Lower leg skin (tissue), 4 donors: ENCODE results near the gene GAB1. TPM values are rescaled to one million over a fixed set of nuclear protein-coding genes. Genes with fewer than 3 reads are reported as not detected.

Experiments
- DNase-seq, 2 donors: peaks; one replicate each; pipeline ENCODE4 v3.0.0-alpha.2; 2019; ENCODE audit warnings: low spot score in 2 of 2
- H3K4me3 ChIP-seq: fragments of 200-600 bp; sonication (generic); 2 replicates; pipeline ENCODE4 v1.5.1; 2017; ENCODE audit warnings: mild to moderate bottlenecking, low read depth; ENCODE audit not compliant: poor library complexity, severe bottlenecking
- POLR2A ChIP-seq, 2 donors: fragments of 450-650 bp; IDR thresholded peaks; one replicate each; pipeline ENCODE4 v1.6.1; 2016 to 2017; ENCODE audit warnings: antibody characterized with exemption in 2 of 2, mild to moderate bottlenecking in 1 of 2, moderate library complexity in 1 of 2
- WGBS, 2 donors: methylation state at CpG; one replicate each; pipeline ENCODE4 v1.1.5; 2018; 5-methylcytosine and 5-hydroxymethylcytosine counted together
- intact Hi-C: fragments of 100-400 bp; cut with DNase I; formaldehyde crosslinking; loops from one replicate; pipeline ENCODE4 v1.15.0; 2023; ENCODE audit warnings: low total_unique reads
- total RNA-seq, 4 donors: library from RNA; depleted of rRNA; stranded (reverse); fragments of >200 nt; gene quantifications; one replicate each; pipeline ENCODE4 v1.1.0, GENCODE V29; 2016
- TF ChIP-seq, protein P1 (sequence below), 3 donors: fragments of 450-650 bp; IDR thresholded peaks; one replicate each; pipeline ENCODE4 v1.5.1; 2016; ENCODE audit warnings: antibody characterized with exemption in 3 of 3, mild to moderate bottlenecking in 3 of 3, moderate library complexity in 2 of 3

The GAB1 gene
- 10 to 100 TPM; 25.7 to 42.9 (median 37.3) TPM for total RNA-seq

- WGBS, 2 donors: 0 to 1% methylated on average over 31 to 44 of the region's 81 CpGs
- intact Hi-C loops: no loop called here
- DNase-seq: peak; percentile 59 to 93
- no peak for TF ChIP-seq POLR2A (IDR thresholded peaks at IDR 0.05)
- TF ChIP-seq, protein P1, sequence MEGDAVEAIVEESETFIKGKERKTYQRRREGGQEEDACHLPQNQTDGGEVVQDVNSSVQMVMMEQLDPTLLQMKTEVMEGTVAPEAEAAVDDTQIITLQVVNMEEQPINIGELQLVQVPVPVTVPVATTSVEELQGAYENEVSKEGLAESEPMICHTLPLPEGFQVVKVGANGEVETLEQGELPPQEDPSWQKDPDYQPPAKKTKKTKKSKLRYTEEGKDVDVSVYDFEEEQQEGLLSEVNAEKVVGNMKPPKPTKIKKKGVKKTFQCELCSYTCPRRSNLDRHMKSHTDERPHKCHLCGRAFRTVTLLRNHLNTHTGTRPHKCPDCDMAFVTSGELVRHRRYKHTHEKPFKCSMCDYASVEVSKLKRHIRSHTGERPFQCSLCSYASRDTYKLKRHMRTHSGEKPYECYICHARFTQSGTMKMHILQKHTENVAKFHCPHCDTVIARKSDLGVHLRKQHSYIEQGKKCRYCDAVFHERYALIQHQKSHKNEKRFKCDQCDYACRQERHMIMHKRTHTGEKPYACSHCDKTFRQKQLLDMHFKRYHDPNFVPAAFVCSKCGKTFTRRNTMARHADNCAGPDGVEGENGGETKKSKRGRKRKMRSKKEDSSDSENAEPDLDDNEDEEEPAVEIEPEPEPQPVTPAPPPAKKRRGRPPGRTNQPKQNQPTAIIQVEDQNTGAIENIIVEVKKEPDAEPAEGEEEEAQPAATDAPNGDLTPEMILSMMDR (IDR thresholded peaks at IDR 0.05): no peak
- peak within 1 kb of the TSS; percentile 68 for H3K4me3 ChIP-seq
Measured at GRCh38 chr4:143336781-143337599, at the start of gene GAB1. GAB1 (plus strand) TSS chr4:143336876; CDS start chr4:143337189, 313 bp downstream.

GRCh38 chr4:143287572-143287923 is 49.1 kb upstream of the GAB1 start:
- no peak overlapping the region for H3K4me3 ChIP-seq
- no peak for DNase-seq
- WGBS, 2 donors: 55 to 58% methylated on average over 3 of the region's 3 CpGs
- intact Hi-C loops: no loop called here
- TF ChIP-seq, protein P1 (IDR thresholded peaks at IDR 0.05): no peak
- TF ChIP-seq POLR2A (IDR thresholded peaks at IDR 0.05): no peak

DNA sequence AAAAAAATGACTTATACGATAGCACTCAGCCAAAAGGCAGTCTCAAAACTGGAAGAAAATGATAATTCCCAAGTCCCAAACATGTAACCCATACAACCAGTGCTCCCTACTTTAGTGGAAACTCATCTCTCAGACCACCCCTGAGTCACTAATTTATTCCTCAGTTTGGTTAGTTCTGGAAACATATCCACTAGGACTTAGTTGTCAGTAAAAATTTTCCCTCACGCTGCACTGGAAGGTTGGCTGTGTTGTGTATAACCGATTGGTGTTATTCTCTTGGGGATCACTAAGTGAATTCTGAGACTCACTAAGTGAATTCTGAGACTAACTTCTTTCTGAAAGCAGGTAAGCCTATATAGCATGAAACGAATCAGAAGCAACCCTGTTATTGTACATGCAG is 48.5 kb upstream of the GAB1 start:
- no peak for DNase-seq
- intact Hi-C loops: no loop called here
- H3K4me3 ChIP-seq: no peak overlapping the region
- TF ChIP-seq POLR2A (IDR thresholded peaks at IDR 0.05): no peak
- TF ChIP-seq, protein P1 (IDR thresholded peaks at IDR 0.05): no peak
- 61 to 76% methylated on average over 4 of the region's 4 CpGs for WGBS, 2 donors

DNA sequence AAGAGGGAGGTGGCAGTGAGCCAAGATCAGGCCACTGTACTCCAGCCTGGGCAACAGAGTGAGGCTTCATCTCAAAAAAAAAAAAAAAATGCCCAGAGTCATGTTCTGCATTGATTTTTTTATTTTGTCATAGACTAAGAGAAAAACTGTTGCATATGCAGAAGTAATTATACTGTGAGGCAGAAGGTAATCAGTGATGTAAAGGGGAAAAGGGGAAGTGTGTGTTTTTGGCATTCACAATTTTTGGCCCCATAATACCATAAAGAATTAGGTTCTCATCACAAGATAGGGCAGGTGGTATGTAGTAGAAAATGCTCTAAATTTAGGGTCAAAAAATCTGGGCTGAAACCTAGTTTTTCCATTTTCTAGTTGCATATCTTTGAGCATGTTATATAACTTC is 47.3 kb upstream of the GAB1 start:
- intact Hi-C loops: no loop called here
- DNase-seq: no peak
- no peak overlapping the region for H3K4me3 ChIP-seq
- TF ChIP-seq, protein P1 (IDR thresholded peaks at IDR 0.05): no peak
- TF ChIP-seq POLR2A (IDR thresholded peaks at IDR 0.05): no peak

GRCh38 chr4:143291314-143291713 is 45.4 kb upstream of the GAB1 start:
- DNase-seq: no peak

More at GRCh38 chr4:143291314-143291713, 45.4 kb upstream of the GAB1 start:
- intact Hi-C loops: no loop called here
- no peak overlapping the region for H3K4me3 ChIP-seq
- no peak for TF ChIP-seq POLR2A (IDR thresholded peaks at IDR 0.05)
- TF ChIP-seq, protein P1 (IDR thresholded peaks at IDR 0.05): no peak
